Muscle layer of colon (tissue), 2 donors: ENCODE measurements around the gene POMGNT2.

Source experiments
- H3K27ac ChIP-seq: one replicate; pipeline ENCODE4 v1.7.0; 2013; ENCODE audit warnings: low read depth, mild to moderate bottlenecking, low read length, moderate library complexity
- H3K27me3 ChIP-seq, 2 donors: one replicate each; pipeline ENCODE4 v1.7.0; 2013; ENCODE audit warnings: low read length in 2 of 2, mild to moderate bottlenecking in 2 of 2; ENCODE audit not compliant: insufficient read depth in 2 of 2, control insufficient read depth in 1 of 2
- H3K36me3 ChIP-seq: one replicate; pipeline ENCODE4 v1.7.0; 2013; ENCODE audit warnings: mild to moderate bottlenecking, low read length; ENCODE audit not compliant: insufficient read depth
- H3K4me1 ChIP-seq: one replicate; pipeline ENCODE4 v1.7.0; 2013; ENCODE audit warnings: mild to moderate bottlenecking, low read length; ENCODE audit not compliant: insufficient read depth
- H3K4me3 ChIP-seq, 2 donors: one replicate each; pipeline ENCODE4 v1.7.0; 2013; ENCODE audit warnings: low read length in 2 of 2, low read depth in 1 of 2, mild to moderate bottlenecking in 1 of 2, moderate library complexity in 1 of 2
- H3K9ac ChIP-seq: one replicate; pipeline ENCODE4 v1.7.0; 2013; ENCODE audit warnings: low read length
- H3K9me3 ChIP-seq: one replicate; pipeline ENCODE4 v1.7.0; 2013; ENCODE audit warnings: mild to moderate bottlenecking, low read length
- donor health status: abdominal sarcoma.
- donor health status: Adenocarcinoma of cecum.

Gene POMGNT2

GRCh38 chr3:43105596-43106292 is at the start of gene POMGNT2:
POMGNT2 (minus strand) TSS chr3:43106079; CDS start chr3:43081431, 24,648 bp downstream.
- Histone ChIP-seq H3K4me3 (peak within 1 kb of the TSS; percentile 46 to 79), H3K9ac (peak within 1 kb of the TSS; percentile 22), H3K27me3 (no peaks in the 10 kb centered on the region), H3K4me1 (peaks cover 15% of the 10 kb centered on the region), H3K9me3 (no peaks in the 10 kb centered on the region), H3K36me3 (no peaks in the 10 kb centered on the region), H3K27ac (peak within 1 kb of the TSS; percentile 70)

- Histone ChIP-seq H3K27me3 (no peaks in the 10 kb centered on the region), H3K27ac (no peak overlapping the region), H3K9ac (no peak overlapping the region), H3K4me1 (peaks cover 14% of the 10 kb centered on the region), H3K4me3 (no peak overlapping the region), H3K36me3 (no peaks in the 10 kb centered on the region), H3K9me3 (no peaks in the 10 kb centered on the region)
These were observed 49.1 kb upstream of the POMGNT2 start for GRCh38 chr3:43154980-43155379.

- H3K4me3 ChIP-seq, result no peak overlapping the region
- H3K4me1 ChIP-seq, result peaks cover 14% of the 10 kb centered on the region
- H3K27me3 ChIP-seq, result no peaks in the 10 kb centered on the region
- no peaks in the 10 kb centered on the region for H3K36me3 ChIP-seq
- H3K9ac ChIP-seq, result no peak overlapping the region
- H3K9me3 ChIP-seq, result no peaks in the 10 kb centered on the region
- no peak overlapping the region for H3K27ac ChIP-seq
These were observed 47.6 kb upstream of the POMGNT2 start for GRCh38 chr3:43153216-43154083.

- H3K9ac ChIP-seq, result no peak overlapping the region
- H3K27me3 ChIP-seq, result no peaks in the 10 kb centered on the region
- H3K4me1 ChIP-seq, result peaks cover 14% of the 10 kb centered on the region
- H3K36me3 ChIP-seq, result no peaks in the 10 kb centered on the region
- no peak overlapping the region for H3K27ac ChIP-seq
- H3K9me3 ChIP-seq, result no peaks in the 10 kb centered on the region
- no peak overlapping the region for H3K4me3 ChIP-seq
These were observed 46.8 kb upstream of the POMGNT2 start for GRCh38 chr3:43152649-43153048.

GRCh38 chr3:43148033-43148432 is 42.2 kb upstream of the POMGNT2 start:
- Histone ChIP-seq H3K27me3 (no peaks in the 10 kb centered on the region), H3K27ac (no peak overlapping the region), H3K4me1 (peaks cover 9% of the 10 kb centered on the region), H3K9me3 (no peaks in the 10 kb centered on the region), H3K36me3 (no peaks in the 10 kb centered on the region), H3K9ac (no peak overlapping the region), H3K4me3 (no peak overlapping the region)

GRCh38 chr3:43146599-43146998 is 40.7 kb upstream of the POMGNT2 start:
- Histone ChIP-seq H3K4me3 (no peak overlapping the region), H3K4me1 (no peaks in the 10 kb centered on the region)

GRCh38 chr3:43144761-43145490 is 39.0 kb upstream of the POMGNT2 start:
- no peaks in the 10 kb centered on the region for H3K9me3 ChIP-seq
- no peaks in the 10 kb centered on the region for H3K36me3 ChIP-seq
- no peak overlapping the region for H3K27ac ChIP-seq
- H3K4me3 ChIP-seq, result no peak overlapping the region
- H3K27me3 ChIP-seq, result no peaks in the 10 kb centered on the region
- no peaks in the 10 kb centered on the region for H3K4me1 ChIP-seq
- H3K9ac ChIP-seq, result no peak overlapping the region

More at GRCh38 chr3:43146599-43146998, 40.7 kb upstream of the POMGNT2 start:
- H3K9me3 ChIP-seq, result no peaks in the 10 kb centered on the region
- no peak overlapping the region for H3K27ac ChIP-seq
- no peaks in the 10 kb centered on the region for H3K27me3 ChIP-seq
- H3K9ac ChIP-seq, result no peak overlapping the region
- no peaks in the 10 kb centered on the region for H3K36me3 ChIP-seq

GRCh38 chr3:43142472-43142871 is 36.6 kb upstream of the POMGNT2 start:
- H3K36me3 ChIP-seq, result no peaks in the 10 kb centered on the region
- H3K9me3 ChIP-seq, result no peaks in the 10 kb centered on the region
- no peak overlapping the region for H3K9ac ChIP-seq
- H3K4me3 ChIP-seq, result no peak overlapping the region
- no peak overlapping the region for H3K27ac ChIP-seq
- no peaks in the 10 kb centered on the region for H3K27me3 ChIP-seq
- H3K4me1 ChIP-seq, result no peaks in the 10 kb centered on the region

GRCh38 chr3:43138488-43139231 is 32.8 kb upstream of the POMGNT2 start:
- H3K4me3 ChIP-seq, result no peak overlapping the region
- no peak overlapping the region for H3K27ac ChIP-seq
- H3K9ac ChIP-seq, result no peak overlapping the region
- H3K27me3 ChIP-seq, result no peaks in the 10 kb centered on the region
- H3K4me1 ChIP-seq, result no peaks in the 10 kb centered on the region
- no peaks in the 10 kb centered on the region for H3K36me3 ChIP-seq
- H3K9me3 ChIP-seq, result no peaks in the 10 kb centered on the region

GRCh38 chr3:43132870-43133636 is 27.2 kb upstream of the POMGNT2 start:
- no peaks in the 10 kb centered on the region for H3K27me3 ChIP-seq
- H3K27ac ChIP-seq, result no peak overlapping the region
- no peaks in the 10 kb centered on the region for H3K9me3 ChIP-seq
- no peak overlapping the region for H3K9ac ChIP-seq
- no peaks in the 10 kb centered on the region for H3K4me1 ChIP-seq
- no peaks in the 10 kb centered on the region for H3K36me3 ChIP-seq
- no peak overlapping the region for H3K4me3 ChIP-seq
